ENCODE data around the gene MRGPRD.

MRGPRD gene

DNA sequence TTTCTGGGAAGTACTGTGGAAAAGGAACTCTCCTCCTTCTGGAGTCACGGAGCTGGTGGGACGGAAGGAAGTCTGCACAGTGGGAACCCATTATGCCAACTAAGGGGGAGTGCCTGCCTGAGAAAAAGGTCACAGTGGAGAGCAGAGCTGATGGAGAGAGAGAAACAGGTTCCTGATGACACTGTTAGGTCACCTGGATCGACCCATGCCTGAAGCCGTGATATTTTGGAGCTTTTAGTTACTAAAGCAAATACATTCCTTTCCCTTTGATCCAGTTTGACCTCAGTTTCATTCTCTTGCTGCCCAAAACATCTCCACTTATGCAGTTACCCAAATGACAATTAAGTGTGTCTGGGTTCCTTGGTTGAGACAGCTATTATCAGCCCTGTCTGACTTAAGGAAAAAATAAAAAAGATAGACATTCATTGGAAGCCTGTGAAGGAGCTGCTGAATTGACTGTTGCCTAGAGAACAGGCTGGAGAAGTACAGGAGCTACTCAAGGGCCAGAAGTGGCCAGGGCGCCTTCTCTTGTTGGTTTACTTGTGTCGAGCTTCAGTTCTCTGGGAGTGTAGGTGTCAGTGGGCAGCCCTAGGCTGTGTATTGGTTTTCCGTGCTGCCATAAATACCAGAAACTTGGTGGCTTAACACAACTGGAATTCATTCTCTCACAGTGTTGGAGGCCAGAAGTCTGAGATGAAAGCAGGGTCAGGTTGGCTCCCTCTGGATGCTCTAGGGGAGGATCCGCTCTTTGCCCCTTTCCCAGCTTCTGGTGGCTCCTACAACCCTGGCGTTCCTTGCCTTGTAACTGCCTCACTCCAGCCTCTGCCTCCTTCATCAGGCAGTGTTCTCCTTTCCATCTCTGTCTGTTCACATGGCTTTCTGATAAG is 13.6 kb downstream of the MRGPRD start:
- DNase-seq: no peak

DNA sequence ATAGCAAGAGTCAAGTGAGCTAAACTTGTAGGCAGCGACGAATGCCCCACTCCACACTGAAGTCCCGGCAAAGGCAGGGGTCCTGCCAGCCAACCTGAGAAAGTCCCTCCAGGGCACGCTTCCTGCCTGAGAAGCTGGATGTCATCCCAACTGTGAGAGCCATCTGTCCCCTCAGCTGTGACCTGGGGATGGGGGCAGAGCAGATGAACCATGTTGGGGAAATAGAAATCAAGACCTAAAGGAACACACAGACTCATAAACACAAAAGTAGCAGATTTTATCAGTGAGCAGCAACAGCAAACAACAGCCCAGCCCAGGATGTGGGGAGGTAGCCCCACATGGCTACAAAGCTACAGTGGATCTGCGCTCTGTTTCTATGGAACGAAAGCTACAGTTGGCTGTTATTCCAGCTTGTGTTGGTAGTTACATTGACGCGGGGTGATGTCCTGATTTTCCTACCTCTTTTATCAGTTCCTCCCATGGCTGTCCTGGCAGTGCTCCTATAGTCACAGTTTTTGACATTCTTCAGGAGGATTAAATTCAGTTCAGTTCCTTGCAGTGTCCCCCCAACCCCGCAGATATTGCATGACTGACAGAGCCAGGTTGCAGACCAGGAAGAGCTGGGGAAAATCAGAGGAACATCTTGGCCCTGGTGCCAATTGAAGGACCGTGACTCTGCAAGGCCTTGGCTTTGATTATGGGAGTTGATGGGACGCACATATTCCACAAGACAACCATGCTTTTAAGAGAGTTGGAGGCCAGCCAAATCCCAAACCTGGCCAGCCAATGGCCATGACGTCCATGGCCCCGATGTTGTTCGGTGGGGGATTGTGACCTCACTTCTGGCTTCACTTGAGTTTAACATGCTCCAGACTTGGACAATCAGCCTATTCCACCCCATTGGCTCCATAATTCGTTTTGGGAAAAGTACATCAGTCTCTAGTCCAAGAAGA is 14.6 kb downstream of the MRGPRD start:
- no peak for DNase-seq

DNA sequence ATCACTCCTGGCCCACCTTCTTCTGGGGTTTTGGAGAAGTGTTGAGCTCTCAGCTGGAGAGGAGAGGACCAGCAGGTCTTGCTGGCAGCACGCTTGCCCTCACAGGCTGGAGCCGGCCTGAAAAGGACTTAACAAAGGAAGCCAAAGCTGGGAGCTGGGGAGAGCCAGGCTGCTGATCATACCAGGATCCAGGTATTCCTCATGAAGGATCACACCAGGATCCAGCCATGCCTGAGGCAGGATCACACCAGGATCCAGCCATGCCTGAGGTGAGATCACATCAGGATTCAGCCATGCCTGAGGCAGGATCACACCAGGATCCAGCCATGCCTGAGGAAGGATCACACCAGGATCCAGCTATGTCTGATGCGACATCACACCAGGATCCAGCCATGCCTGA is 17.0 kb downstream of the MRGPRD start:
- DNase-seq: no peak

DNA sequence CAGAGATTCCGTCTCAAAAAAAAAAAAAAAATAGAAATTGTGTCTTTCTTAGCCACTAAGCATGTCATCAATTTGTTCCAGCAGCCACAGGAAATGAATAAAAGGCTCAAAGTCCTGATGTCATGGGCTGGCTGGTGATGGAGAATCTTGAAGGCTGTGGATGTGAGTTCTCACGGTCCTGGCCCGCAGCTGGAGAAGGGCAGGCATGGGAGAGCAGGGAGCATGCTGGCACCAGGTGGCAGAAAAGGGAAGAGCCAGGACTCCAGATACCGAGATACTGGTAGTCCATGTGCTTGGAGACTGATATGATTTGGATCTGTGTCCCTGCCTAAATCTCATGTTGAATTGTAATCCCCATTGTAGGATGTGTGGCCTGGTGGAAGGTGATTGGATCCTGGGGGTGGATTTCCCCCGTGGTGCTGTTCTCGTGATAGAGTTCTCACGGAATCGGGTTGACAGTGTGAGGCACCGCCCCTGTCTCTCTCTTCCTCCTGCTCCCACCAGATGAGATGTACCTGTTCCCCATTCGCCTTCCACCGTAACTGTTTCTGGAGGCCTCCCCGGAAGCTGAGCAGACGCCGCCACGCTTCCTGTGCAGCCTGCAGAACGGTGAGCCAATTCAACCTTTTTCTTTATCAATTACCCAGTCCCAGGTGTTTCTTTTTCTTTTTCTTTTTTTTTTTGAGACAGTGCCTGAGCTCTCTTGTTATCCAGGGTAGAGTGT is 18.1 kb downstream of the MRGPRD start:
- peak; percentile 7 to 25 for DNase-seq

DNA sequence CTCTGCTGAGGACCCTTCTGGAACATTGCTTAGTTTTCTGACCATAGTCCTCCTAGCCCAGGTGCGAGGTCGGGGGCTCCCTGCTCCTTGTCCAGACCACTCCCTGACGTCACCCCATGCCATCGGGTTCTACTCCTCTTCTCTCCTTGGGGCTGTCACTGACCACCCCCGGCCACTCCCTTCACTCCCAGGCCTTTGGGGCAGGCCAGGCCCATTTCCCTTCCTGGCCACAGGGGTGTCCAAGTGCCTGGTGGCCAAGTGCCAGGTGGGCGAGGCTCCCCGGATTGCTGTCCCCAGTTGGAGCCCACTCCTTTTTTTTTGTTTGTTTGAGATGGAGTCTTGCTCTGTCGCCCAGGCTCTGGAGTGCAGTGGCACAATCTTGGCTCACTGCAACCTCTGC is 19.5 kb downstream of the MRGPRD start:
- no peak for DNase-seq

DNA sequence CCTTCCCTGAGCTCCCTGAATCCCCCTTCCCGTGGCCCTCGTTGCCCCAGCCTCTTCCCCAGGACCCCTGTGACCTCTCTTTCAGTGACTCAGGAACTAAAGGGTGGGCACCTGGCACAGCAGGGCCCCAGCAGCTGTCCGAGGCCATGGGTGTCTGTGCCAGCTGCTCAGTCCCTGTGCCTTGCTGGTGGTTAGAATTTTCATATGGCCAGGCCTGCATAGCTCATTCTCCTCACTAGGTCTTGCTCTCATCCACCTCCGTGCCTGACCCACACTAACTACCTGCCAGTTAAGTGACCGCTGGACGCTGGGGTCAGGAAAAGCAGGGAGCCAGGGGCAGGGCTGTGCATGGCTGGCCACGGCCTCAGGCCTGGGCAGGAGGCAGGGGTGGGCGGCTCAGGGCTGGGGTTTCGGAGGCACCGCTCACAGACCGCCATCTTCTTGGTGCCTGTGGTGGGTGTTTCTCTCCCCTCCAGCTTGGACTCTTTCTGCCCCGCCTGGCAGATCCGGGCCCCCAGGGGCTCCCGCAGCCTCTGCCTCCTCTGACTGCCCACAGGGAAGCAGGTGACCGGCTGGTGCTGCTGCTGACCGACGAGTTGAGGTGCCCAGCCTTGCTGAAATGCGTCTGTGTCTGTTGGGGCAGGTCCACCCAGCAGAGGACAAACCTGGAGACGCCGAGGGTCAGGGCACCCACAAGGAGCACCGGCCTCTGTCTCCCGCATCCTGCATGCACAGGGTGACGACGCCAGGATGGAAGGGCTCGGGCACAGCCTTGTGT is 20.3 kb downstream of the MRGPRD start:
- DNase-seq: no peak

DNA sequence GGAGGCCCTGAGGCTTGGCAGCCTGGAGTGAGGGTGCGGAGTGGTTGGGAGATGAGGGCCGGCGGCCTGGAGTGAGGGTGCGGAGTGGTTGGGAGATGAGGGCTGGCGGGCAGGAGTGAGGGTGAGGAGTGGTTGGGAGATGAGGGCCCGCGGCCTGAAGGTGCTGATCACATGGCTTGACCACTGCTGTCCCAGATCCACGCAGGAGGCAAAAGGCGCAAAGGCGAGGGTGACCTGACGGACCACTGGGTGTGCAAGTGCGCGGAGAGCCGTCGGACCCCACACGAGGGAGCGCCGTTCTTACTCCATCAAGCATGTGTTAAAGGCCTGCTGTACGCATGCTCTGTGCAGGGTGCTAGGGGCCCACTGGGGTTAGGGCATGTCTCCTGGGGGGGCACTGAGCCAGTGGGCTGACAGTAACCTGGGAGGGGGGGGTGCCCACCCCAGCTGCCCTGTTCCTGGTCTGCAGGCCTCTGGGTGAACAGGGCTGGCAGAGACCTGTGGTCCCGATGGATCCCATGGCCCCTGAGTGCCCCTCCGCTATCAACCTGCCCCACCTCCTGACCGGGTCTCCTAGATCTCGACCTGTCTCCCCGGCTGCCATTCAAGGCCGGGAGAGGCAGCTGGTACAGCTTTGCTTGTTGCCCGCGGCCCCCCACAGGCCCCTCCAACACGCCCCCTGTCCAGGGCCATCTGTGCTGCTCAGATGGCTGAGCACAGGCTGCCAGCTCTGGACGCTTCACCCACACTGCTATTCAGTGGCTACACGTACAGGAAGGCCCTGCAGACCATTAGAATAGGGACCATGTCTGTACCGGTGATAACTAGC is 21.1 kb downstream of the MRGPRD start:
- DNase-seq: no peak

DNA sequence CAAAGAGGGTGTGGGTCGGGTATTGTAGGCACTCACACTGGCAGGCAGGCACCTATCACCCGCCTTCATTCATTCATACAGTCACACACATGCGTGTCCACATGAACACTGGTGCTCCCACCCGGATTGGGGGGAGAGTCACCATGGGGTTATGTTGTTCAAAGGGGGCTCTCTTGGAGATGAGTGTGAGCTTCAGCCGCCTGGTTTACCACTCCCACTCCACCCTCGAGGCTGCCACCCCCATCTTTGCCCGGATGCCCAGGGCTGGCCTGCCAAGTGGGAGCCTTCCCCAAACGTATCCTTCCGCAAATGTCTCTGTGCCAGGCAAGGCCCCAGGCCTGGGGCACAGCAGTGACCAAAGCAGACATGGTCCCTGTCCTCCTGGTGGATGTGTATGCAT is 22.6 kb downstream of the MRGPRD start:
- DNase-seq: no peak

DNA sequence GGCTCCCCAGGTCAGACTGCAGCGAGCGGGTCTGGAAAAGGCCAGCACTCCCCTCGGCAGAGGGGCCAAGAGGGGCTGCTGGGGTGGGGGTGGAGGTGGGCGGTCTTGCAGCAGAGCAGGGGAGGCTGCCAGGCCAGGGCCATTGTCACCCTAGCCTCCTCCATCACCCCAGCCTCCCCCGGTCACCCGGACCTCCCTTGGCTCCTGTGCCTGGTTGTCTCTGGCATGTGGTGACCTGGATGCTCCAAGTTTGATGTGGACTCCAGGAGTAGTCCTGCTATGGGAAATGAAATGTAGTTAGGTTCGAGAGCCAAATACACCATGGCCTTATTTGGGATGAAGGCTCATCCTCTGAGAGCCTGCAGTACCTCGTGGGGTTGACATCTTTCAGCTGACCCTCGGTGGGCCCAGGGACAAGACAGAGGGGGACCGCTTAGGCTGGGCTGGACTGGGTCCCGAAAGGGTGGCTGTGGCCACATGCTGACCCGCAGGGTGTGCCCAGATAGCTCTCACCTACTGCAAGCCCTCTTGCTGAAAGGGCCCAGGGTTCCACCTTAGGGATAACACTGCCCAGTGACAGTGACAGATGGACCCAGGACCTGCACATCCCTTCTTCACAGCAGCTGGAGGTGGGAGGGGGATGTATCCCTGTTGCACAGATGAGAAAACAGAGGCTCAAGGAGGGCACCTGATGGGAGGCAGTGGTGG is 24.1 kb downstream of the MRGPRD start:
- DNase-seq: no peak

DNA sequence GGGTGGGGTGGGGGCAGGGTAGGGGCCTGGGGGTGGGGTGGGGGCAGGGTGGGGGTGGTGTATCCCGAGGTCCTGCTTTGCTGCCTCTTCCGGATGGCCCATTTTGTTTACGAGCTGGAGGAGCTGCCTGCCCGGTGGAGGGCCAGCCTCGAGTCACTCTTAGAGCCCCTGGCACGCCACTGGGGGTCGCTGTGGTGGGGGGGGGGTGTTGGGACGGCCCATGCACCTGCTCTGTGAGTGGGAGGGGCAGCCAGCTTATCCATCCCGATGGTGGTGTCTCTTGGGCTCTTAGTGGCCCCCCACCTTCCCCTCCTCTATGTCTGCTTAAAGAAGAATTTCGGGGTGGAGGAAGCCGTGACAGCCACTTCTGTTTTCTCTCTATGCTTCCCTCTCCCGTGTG is 24.6 kb downstream of the MRGPRD start:
- DNase-seq: peak; percentile 13 to 43

DNA sequence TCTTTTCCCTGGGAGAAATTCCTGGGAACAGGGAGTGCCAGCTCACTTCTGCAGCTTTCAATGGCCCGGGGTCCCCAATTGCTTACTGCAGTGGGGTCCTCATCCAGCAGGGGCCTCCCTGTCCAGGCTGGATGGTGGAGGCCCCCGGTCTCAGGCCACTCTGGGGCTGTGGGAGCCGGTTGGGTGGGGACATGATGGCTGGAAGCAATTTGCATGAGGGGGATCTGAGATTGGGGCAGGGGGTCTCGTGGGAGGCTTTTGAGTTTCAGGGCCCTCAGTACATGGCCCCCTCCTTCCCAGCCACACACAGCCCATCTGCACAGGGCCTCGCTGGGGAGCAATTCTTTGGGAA is 25.2 kb downstream of the MRGPRD start:
- DNase-seq: no peak

DNA sequence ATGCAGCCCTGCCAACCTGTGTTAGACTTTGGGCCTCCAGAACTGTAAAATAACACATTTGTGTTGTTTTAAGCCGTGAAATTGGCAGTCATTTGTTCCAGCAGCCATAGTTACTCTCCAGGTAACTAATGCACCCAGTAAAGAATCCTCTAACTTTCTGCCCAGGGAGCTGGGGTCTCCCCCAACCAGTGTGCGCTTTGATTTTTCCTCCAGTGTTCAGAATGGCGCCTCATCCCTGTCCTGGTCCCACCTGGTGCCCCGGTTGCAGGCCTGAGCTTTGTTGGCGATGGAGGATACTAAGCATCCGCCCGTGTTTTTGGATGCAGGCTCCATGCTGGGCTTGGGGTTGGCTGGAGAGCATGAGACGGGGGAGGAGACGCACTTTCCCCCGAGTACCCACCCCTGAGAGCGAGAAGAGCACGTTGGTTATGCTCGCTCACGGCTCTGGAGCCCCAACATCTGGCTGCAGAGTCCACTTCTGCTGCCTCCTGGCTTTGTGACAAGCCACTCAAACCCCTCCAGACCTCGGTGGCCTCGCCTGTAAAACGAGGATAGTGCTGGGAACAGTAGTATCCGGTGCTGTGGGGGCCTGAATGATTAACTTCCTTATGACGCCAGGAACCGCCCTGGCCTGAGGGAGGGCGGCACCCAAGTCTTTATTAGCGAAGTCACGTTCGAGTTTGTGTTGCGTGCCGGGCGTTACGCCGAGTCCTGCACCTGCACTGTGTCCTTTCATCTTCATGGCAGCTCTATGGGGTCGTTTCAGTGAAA is 25.8 kb downstream of the MRGPRD start:
- no peak for DNase-seq

DNA sequence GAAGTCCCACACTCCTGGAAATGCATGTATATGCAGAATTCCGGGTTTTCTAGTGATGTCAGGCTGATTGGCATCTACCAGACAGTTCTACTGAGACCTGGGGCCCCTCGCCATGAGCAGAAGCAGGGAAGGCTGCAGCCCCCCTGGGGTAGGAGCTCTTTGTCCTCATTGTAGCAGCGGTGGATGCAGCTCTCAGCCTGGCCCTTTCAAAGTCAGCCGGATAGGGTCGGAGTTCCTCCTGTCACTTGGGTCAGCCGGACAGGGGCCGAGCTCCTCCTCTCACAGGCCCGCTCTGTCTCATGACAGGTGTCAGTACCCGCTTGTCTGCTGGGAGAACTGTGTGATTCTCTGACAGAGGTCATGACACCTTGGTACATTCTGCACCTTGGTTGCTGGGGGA is 30.0 kb downstream of the MRGPRD start:
- DNase-seq: no peak

DNA sequence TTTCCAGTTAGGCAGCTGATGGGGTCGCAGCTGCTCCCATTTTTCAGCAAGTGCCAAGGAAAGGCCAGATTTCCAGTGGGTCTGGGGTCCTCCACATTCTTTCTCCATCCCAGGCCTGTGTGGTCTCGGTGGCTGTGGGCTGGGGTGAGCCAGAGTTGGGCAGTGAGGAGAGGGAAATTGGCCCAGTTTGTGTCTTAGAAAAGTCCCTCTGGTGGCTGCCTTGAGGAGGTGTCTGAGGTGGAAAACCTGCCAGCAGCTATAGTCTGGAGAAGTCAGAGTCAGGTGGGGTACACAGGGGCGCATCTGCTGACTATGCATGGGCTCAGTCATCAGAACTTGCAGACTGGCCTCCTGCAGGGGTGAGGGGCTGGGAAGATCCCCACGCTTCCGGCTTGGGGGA is 30.5 kb downstream of the MRGPRD start:
- DNase-seq: no peak

DNA sequence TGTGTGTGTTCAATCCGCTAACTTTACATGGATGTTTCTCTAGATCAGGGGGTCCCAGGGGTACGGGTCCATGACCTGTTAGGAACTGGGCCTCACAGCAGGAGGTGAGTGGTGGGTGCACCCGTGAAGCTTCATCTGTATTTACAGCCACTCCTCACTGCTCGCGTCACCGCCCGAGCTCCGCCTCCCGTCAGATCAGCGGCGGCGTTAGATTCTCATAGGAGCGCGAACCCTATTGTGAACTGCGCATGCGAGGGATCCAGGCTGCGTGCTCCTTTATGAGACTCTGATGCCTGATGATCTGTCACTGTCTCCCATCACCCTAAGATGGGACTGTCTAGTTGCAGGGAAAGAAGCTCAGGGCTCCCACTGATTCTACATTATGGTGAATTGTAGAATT is 31.9 kb downstream of the MRGPRD start:
- no peak for DNase-seq

DNA sequence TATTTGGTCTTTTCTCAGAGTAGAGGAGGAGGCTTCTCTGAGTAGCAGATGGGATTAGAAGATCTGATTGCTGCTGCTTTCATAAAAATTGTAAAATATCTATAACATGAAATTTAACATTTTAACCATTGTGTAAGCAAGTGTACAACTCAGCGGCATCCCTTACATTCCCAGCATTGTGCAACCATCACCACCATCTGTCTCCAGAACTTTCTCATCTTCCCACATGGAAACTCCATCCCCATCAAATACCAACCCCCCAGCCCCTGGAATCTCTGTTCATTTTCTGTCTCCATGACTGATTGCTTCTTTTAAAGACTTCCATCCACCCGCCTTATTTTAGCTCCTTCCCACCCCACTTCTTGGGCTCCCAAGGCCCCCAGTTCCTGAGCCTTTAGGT is 32.3 kb downstream of the MRGPRD start:
- no peak for DNase-seq

DNA sequence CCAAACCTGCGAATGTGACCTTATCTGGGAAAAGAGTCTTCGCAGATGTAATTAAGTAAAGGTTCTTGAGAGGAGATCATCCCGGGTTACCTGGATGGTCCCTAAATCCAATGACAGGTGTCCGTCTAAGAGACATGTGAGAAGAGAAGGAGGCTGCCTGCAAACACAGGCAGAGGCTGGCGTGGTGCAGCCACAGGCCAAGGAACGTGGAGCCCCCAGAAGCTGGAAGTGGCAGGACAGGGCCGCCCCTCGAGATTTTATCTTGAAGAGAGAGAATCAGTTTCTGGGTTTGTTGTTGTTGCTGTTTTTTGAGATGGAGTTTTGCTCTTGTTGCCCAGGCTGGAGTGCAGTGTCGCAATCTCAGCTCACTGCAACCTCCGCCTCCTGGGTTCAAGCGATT is 33.6 kb downstream of the MRGPRD start:
- no peak for DNase-seq

DNA sequence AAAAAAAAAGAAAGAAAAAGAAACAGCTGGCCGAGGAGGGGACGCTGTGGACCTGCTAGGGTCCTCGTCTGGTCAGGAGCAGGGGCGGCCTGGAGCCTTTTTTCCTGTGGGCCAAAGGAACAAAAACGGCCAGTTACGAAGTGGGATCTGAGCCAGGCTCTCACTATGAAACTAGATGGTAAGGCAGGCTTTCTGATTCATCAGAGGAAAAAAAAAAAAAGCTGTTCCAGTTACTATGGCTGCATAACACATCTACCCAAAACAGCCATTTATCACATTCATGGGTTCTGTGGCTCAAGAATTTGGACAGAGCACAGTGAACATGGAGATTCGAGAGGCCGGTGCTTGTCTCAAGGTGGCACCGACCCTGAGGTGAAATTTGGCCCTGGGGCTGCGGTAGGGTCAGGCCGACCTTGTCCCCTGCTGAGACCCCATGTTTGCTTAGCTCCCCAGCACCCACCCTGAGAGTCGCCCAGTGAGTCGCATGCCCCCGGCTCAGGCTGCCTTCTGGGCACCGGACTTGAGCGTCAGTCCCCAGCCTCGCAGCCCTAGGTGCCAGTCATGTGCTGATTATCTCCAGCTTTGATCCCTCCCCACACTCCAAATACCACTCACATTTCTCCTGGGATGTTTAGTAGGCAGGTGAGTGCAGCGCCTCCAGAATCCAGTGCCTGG is 34.2 kb downstream of the MRGPRD start:
- DNase-seq: no peak

DNA sequence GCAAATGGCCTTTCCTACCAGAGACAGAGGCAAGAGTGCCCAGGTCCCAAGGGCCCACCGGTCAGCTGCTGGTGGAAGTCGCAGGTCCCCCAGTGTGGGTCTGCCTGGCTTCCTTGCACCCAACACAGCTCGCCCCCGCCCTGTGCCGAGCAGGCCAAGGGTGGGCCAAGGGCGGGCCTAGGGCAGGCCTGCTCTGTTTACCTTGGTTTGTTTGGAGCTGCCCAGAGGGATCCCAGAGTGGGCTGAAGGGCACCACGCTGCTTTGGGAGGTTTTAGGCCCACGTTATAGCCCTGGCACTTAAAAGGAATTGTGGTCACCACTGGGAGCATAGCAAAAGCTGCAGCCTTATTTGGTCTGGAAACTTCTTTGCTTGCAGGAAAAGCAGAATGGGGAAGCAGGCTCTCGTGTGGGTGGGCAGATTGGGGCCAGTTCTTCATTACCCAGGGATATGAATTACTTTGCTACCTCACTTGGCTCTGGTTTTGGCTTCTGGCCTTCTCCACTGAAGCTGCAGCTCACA is 38.0 kb downstream of the MRGPRD start:
- DNase-seq: no peak
